ENCODE data around the gene KCNQ2.

The KCNQ2 gene

GRCh38 chr20:63374504-63374903 lies 98.0 kb downstream of the KCNQ2 start:
- DNase-seq (ENCODE audit: low read depth, low spot score) = no peak
- Histone ChIP-seq H3K9ac (ENCODE audit: insufficient read length) (no peak overlapping the region), H3K36me3 (ENCODE audit: insufficient read depth, low read length) (no peaks in the 10 kb centered on the region), H3K9me3 (ENCODE audit: low read depth, low read length) (no peaks in the 10 kb centered on the region), H3K4me3 (no peak overlapping the region), H3K27ac (no peak overlapping the region)
- TF ChIP-seq FOXP2 (optimal IDR thresholded peaks at IDR 0.05; ENCODE audit: control extremely low read depth, extremely low read length, insufficient read depth) (no peak), POLR2AphosphoS5 (IDR thresholded peaks at IDR 0.05; ENCODE audit: borderline replicate concordance, low read depth, low read length) (no peak), EZH2 (IDR thresholded peaks at IDR 0.05) (no peak)

- H3K36me3 ChIP-seq (ENCODE audit: insufficient read depth, low read length) = no peaks in the 10 kb centered on the region
- DNase-seq (ENCODE audit: low read depth, low spot score) = no peak
- TF ChIP-seq POLR2AphosphoS5 (IDR thresholded peaks at IDR 0.05; ENCODE audit: borderline replicate concordance, low read depth, low read length) = no peak
- TF ChIP-seq FOXP2 (optimal IDR thresholded peaks at IDR 0.05; ENCODE audit: control extremely low read depth, extremely low read length, insufficient read depth) = no peak
- no peak for TF ChIP-seq EZH2 (IDR thresholded peaks at IDR 0.05)
- H3K9ac ChIP-seq (ENCODE audit: insufficient read length) = no peak overlapping the region
- no peak overlapping the region for H3K4me3 ChIP-seq
- H3K9me3 ChIP-seq (ENCODE audit: low read depth, low read length) = no peaks in the 10 kb centered on the region
- H3K27ac ChIP-seq = no peak overlapping the region
Observed at GRCh38 chr20:63373996-63374395, 98.5 kb downstream of the KCNQ2 start.

DNA sequence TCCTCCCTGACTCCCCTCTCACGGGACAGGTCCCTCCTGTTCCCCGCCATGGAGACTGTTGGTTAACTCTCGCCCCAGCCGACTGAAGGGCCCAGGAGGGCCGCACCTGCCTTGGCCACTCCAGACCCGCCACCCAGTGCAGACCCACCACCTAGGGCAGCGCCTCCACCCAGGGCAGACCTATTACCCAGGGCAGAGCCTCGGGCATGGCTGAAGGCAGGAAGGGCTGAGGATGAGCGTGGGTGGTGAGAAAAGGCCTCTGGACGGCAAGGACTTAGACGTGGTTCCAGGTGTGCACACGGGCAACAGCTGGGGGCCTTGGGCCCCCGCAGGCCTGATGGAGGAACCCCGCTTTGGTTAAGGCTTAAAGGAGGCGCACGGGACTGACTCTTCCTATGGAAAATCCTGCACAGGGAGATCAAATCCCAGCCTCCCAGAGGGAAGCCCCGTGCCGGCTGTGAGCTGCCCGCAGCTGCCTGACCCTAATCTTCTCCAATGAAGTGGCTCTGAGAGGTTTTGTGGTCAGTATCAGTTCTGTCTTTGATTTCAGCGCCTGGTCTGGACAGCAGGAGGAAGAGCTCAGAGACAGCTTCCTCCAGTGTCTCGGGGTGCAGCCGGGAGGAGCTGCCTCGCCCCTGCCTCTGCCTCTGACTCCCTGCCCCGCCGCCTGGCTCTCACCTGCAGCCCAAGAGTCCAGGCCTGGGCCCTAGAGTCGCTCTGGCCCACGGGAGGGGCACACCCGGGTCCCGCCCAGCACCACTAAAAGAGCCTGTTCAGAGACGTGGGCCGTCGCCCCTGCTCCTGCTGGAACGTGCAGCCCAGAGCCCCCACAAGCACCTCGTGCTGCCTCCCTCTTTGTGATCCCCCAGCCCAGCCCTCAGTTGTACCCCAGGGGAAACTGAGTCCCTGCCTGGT lies 99.2 kb downstream of the KCNQ2 start:
- no peaks in the 10 kb centered on the region for H3K9me3 ChIP-seq (ENCODE audit: low read depth, low read length)
- DNase-seq (ENCODE audit: low read depth, low spot score) = no peak
- H3K36me3 ChIP-seq (ENCODE audit: insufficient read depth, low read length) = no peaks in the 10 kb centered on the region
- no peak overlapping the region for H3K27ac ChIP-seq
- H3K4me3 ChIP-seq = no peak overlapping the region
- no peak overlapping the region for H3K9ac ChIP-seq (ENCODE audit: insufficient read length)
- no peak for TF ChIP-seq POLR2AphosphoS5 (IDR thresholded peaks at IDR 0.05; ENCODE audit: borderline replicate concordance, low read depth, low read length)
- no peak for TF ChIP-seq EZH2 (IDR thresholded peaks at IDR 0.05)
- TF ChIP-seq FOXP2 (optimal IDR thresholded peaks at IDR 0.05; ENCODE audit: control extremely low read depth, extremely low read length, insufficient read depth) = no peak

GRCh38 chr20:63371291-63371865 lies 101.1 kb downstream of the KCNQ2 start:
- no peak overlapping the region for H3K9ac ChIP-seq (ENCODE audit: insufficient read length)
- H3K4me3 ChIP-seq = no peak overlapping the region
- no peak for TF ChIP-seq POLR2AphosphoS5 (IDR thresholded peaks at IDR 0.05; ENCODE audit: borderline replicate concordance, low read depth, low read length)
- no peak for DNase-seq (ENCODE audit: low read depth, low spot score)
- H3K36me3 ChIP-seq (ENCODE audit: insufficient read depth, low read length) = no peaks in the 10 kb centered on the region
- H3K27ac ChIP-seq = no peak overlapping the region
- no peaks in the 10 kb centered on the region for H3K9me3 ChIP-seq (ENCODE audit: low read depth, low read length)

DNA sequence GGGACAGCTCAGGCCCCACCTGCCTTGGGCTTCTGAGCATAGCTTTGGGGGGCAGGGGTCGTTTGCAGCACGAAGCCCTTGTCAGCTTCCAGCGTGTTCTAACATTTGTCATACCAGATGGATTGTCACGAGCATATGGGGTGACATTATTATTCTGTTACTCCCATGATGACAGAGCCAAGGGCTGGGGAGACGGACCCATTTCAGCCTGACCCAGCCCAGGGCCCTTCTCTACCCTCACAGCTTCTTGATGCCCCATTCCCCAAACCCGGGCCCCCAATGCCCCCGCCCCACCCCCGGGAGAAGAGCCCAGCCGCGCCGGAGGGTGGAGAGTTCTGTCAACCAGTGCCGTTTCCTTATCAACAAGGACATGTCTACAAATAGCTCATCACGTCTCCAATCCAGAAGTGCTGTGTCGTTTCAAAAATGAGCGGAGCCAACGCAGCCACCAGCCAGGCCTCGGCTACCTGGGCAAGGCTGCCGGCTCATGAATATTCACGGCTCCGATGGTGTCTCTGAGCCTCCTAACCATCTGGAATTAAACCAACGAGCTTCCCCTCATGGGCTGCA lies 101.8 kb downstream of the KCNQ2 start:
- no peaks in the 10 kb centered on the region for H3K36me3 ChIP-seq (ENCODE audit: insufficient read depth, low read length)
- no peak for TF ChIP-seq POLR2AphosphoS5 (IDR thresholded peaks at IDR 0.05; ENCODE audit: borderline replicate concordance, low read depth, low read length)
- no peak for TF ChIP-seq FOXP2 (optimal IDR thresholded peaks at IDR 0.05; ENCODE audit: control extremely low read depth, extremely low read length, insufficient read depth)
- TF ChIP-seq EZH2 (IDR thresholded peaks at IDR 0.05) = no peak

GRCh38 chr20:63369724-63370617 lies 102.5 kb downstream of the KCNQ2 start:
- DNase-seq (ENCODE audit: low read depth, low spot score) = no peak
- Histone ChIP-seq H3K4me3 (no peak overlapping the region), H3K9ac (ENCODE audit: insufficient read length) (no peak overlapping the region), H3K27ac (no peak overlapping the region), H3K36me3 (ENCODE audit: insufficient read depth, low read length) (no peaks in the 10 kb centered on the region), H3K9me3 (ENCODE audit: low read depth, low read length) (no peaks in the 10 kb centered on the region)
- no peak for TF ChIP-seq POLR2AphosphoS5 (IDR thresholded peaks at IDR 0.05; ENCODE audit: borderline replicate concordance, low read depth, low read length)
- TF ChIP-seq EZH2 (IDR thresholded peaks at IDR 0.05) = no peak
- TF ChIP-seq FOXP2 (optimal IDR thresholded peaks at IDR 0.05; ENCODE audit: control extremely low read depth, extremely low read length, insufficient read depth) = no peak

More for the DNA sequence above, 101.8 kb downstream of the KCNQ2 start:
- Histone ChIP-seq H3K9me3 (ENCODE audit: low read depth, low read length) (no peaks in the 10 kb centered on the region), H3K4me3 (no peak overlapping the region), H3K27ac (no peak overlapping the region), H3K9ac (ENCODE audit: insufficient read length) (no peak overlapping the region)
- DNase-seq (ENCODE audit: low read depth, low spot score) = no peak

GRCh38 chr20:63369024-63369530 lies 103.4 kb downstream of the KCNQ2 start:
- no peak overlapping the region for H3K27ac ChIP-seq
- no peak for DNase-seq (ENCODE audit: low read depth, low spot score)
- TF ChIP-seq EZH2 (IDR thresholded peaks at IDR 0.05) (no peak), POLR2AphosphoS5 (IDR thresholded peaks at IDR 0.05; ENCODE audit: borderline replicate concordance, low read depth, low read length) (no peak), FOXP2 (optimal IDR thresholded peaks at IDR 0.05; ENCODE audit: control extremely low read depth, extremely low read length, insufficient read depth) (no peak)
- no peaks in the 10 kb centered on the region for H3K36me3 ChIP-seq (ENCODE audit: insufficient read depth, low read length)
- no peak overlapping the region for H3K9ac ChIP-seq (ENCODE audit: insufficient read length)
- H3K4me3 ChIP-seq = no peak overlapping the region
- no peaks in the 10 kb centered on the region for H3K9me3 ChIP-seq (ENCODE audit: low read depth, low read length)
